ENCODE measurements around the gene FOXO6.

The FOXO6 gene

DNA sequence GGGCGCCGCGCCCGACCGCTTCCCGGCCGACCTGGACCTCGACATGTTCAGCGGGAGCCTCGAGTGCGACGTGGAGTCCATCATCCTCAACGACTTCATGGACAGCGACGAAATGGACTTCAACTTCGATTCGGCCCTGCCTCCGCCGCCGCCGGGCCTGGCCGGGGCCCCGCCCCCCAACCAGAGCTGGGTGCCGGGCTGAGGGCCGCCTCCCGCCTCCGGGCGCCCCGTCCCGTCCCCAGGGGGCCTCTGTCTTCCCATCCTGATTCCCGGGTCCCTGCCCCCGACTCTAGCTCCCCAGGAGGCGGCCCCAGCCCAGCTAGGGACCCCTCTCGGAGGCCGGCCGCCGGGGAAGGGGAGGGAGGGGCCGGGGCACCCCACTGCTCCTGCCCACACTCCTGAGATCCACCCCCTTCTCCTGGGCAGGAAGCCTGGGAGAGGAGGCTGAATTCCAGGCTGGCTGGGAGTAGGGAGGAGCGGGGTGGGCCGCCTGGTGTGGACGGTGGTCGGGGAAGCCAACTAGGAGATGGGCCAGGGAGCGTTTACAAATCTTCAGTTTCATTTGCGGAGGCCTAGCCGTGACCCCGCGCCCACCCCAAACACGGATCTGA is 21.4 kb downstream of the FOXO6 start:
- no peak for DNase-seq (ENCODE audit: low read depth in 1 of 2, low spot score in 1 of 2)

DNA sequence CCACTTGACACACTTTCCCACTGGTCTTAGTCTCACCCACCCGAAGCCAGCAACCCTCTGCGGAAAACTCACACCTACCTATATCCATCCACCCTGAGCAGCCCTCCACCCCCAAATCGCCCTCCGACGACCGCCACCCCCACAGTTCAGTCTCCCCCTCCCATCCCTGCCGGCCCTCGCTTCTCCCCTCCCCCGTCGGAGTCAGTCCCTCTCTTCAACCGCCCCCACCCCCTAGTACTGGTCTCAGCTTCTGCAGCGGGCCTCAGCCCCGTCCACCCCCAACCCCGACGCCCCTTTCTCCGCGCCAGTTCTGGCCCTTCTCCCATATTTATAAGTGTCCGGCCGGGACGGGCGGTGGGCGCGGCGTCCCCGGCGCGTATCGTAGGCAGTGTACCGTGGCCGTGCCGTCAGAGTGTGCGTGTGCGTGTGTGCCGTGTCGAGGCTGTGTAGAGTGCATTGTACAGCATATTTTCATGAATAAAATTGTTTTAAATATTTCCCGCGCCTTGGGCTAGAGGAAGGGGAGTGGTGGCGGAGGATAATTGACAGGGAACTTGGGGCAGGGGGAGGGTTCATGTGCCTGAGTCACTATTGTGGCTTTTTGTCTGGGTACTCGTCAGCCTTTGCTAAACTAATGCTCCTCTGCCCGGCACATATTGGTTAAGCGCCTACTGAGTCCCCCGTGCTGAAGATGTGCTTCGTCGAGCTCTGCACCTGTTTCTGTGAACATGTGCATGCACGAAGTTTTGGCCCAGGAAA is 22.0 kb downstream of the FOXO6 start:
- DNase-seq (ENCODE audit: low read depth in 1 of 2, low spot score in 1 of 2), result peak in 1 of 2 donors; percentile 23

DNA sequence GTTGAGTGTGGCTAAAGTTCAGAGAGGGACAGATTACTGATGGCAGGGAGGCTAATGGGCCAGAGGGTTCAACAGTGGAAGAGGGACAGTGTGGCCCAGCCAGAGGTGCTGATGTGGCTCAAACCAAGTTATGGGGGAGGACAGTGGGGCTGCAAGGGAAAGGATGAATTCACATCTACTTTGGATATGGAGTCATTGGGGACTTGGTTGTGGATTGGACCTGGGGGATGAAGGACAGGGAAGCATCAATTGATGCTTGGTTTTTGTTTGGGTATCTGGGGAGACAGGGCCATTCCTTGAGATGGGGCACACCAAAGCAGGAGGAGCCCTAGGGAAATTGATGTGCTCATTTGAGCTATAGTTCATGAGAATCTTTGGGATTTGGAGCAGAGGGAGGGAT is 23.3 kb downstream of the FOXO6 start:
- DNase-seq (ENCODE audit: low read depth in 1 of 2, low spot score in 1 of 2), result no peak

DNA sequence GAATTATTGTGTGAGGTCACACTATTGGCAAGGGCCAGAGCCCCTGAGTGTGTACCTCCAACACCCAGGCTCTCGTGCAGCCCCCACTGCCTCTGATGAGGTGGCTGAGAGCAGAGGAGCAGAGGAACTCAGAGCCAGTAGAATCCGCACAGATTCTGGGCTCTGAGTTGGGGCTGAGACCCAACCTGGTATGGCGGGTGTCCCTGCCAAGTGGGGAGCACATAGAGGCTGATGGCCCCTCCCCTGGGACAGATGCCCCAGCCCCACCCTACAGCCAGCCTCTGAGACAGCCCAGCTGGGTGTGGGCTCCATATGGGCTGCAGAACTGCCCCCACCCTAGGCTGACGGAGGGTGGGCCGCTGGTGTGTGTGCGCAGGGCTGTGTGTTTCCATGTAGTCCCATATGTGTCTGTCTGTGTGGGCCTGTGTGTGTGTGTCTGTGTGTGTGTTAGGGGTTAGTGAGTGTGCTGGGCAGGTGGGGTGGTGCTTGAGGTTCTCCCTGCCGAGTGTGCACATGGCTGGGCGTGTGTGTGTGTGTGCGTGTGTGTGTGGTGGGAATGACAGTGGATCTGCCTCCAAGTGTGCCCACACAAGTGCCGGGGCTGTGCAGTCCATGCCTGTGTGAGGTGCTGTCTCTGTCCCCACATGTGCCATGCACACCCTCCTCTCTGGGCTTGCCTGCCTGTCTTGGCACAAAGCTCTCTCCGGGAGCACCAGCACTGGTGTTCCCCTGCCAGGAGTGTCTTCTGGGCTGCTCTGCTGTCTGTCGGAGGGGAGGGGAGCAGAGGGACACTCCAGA is 24.4 kb downstream of the FOXO6 start:
- no peak for DNase-seq (ENCODE audit: low read depth in 1 of 2, low spot score in 1 of 2)

DNA sequence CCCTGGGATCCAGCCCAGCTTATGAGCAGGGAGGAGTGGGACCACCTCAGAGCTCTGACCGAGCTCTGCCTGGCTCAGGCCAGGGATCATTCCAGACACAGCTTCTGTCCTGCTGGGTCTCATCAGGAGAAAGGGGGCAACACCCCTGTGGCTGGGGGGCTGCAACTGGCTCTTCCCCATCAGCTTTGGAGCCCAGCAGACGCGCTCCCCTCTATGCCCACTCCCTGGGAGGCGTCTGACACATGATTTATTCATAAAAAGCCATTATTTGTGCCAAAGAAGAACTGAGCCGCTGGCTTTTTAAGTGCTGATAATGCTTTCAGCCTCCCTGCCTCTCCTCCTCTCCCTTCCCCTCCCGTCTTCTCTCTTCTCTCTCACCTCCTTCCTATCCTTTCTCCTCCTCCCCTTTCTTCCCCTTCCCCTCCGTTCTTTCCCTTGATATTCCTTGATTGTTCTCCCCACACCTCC is 25.0 kb downstream of the FOXO6 start:
- no peak for DNase-seq (ENCODE audit: low read depth in 1 of 2, low spot score in 1 of 2)

DNA sequence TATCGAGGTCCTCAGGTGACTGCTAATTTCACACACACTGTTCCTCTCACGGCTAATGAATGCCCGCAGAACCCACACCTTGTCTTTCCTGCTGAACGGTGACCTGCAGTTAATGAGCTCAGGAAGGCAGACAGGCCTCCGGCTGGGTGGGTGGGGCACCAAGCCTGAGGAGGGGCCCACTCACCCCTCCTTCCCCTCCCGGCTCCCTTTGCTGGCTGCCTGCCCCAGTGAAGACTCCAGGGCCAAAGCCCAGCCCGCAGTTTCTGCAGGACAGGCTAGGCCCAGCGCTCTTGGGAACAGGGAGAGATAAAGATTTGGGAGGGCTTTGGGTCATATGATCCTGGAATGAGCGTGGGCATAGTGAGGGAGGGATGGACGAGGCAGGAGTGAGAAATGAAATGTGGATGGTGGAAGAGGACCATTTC is 26.4 kb downstream of the FOXO6 start:
- no peak for DNase-seq (ENCODE audit: low read depth in 1 of 2, low spot score in 1 of 2)

DNA sequence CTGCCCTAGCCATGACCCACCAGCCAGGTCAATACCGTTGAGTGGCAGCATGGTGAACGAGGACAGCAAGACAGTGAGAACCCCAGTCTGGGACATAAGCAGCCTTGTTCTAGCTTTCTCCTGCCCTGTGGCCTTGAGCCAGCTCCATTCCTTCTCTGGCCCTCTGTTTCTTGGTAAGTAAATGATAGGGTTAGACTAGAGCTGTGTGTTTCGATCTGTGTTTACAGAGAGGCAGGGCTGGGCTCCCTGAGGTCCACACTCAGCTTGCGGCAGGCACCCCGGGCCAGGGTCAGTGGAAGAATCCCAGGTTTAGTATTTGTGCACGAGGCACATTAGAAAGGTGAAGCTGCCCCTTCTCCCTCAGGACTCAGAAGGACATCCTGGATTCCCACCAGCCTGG is 27.3 kb downstream of the FOXO6 start:
- no peak for DNase-seq (ENCODE audit: low read depth in 1 of 2, low spot score in 1 of 2)

DNA sequence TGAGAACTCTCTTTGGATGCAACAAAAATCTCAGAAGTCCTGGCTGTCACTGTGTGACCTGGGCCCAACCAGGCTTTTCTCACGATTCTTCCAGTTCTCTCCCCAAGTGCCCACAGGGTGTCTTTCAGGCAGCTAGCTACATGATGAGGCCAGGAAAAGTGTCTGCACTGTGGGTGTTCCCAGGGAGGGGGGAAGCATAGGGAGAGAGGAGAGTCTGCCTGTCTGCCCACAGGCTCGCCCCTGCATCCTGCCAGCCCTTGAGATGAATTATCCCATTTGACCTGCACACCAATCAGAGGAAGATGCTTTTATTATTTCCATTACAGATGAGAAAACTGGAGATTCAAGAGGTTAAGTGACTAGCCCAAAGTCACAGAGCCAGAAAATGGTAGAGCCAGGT is 27.8 kb downstream of the FOXO6 start:
- no peak for DNase-seq (ENCODE audit: low read depth in 1 of 2, low spot score in 1 of 2)

DNA sequence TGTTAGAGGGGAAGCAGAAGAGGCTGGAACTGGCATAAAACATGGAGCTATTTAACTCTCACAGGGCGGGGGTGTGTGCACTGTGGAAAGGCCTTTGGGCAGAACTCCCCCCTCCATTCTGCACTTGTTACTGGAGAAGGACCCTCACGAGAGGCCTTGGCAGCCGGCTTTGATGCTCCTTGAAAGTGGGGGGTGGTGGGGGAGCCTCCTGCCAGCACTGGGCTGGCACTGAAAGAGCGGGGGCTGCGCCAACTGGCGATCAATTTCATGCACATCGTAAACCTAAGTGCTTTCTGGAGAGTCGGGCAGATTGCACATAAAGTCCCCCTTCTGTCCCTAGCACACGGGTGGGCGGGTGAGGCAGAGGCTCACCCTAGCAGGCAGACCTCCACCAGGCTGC is 28.9 kb downstream of the FOXO6 start:
- no peak for DNase-seq (ENCODE audit: low read depth in 1 of 2, low spot score in 1 of 2)

DNA sequence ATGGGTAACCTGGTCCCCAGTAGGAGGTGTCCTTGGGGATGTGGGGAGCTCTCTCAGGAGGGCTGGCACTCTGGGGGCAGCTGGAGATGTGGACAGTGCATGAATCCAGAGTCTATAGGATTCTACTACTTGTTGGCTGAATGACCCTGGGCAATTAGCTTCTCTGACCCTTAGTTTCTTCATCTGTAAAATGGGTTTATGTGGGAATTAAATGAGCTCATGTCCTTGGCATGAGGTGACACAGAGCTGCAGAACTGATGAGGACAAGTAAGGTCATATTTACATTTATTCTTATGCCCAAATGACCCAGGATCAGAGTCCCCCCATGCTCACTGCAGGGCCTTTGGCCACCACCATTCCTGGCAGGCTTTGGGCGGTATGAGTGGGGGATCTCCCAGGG is 29.3 kb downstream of the FOXO6 start:
- DNase-seq (ENCODE audit: low read depth in 1 of 2, low spot score in 1 of 2), result no peak

DNA sequence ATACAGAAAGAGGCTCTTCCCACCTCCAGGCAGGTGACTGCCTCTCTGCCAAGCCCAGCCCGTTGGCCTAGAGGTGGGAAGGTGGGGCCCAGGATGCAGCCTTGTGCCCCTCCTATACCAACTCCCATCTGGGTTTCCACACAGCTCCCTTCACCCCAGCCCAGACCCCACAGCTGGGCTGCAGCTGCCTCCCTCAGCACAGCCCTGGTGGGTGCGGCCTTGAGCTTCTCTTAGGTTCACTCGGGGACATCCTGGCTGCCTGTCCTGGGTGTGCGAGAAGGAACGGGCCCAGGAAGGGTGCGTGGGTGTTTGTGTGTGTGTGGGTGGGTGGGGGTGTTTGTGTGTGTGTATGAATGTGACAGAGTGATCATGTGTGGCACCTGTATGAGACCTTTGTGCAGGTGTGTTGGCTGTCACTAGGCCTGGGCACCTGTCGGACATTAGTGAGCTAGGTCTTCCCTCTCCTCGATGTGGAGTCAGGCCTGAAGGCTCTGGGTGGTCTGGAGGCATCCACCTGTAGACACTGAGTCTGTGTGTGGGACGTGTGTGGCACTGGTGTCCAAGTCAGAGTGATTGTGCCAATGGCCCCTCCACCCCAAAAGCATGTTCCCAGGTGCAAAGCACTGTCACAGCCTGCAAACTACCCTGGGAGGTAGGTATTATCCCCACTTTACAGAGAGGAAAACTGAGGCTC is 30.7 kb downstream of the FOXO6 start:
- no peak for DNase-seq (ENCODE audit: low read depth in 1 of 2, low spot score in 1 of 2)

DNA sequence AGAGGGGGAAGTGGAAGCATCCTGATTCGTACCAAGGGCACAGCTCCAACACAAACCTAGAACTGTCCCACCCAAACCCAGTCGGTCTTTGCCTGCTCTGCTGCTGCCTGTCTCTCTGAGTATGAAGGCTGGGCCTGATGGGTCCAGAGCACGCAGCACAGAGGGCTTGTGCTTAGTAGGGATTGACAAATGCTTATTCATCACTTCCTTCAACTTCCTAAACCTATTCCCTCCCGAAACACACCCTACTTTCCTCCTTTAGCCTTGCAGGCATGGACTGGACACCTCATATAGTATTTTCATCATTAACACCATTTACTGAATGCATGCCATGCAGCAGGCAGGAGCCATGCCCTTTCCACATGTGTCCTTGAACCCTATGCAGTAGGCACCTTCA is 31.3 kb downstream of the FOXO6 start:
- DNase-seq (ENCODE audit: low read depth in 1 of 2, low spot score in 1 of 2), result no peak

DNA sequence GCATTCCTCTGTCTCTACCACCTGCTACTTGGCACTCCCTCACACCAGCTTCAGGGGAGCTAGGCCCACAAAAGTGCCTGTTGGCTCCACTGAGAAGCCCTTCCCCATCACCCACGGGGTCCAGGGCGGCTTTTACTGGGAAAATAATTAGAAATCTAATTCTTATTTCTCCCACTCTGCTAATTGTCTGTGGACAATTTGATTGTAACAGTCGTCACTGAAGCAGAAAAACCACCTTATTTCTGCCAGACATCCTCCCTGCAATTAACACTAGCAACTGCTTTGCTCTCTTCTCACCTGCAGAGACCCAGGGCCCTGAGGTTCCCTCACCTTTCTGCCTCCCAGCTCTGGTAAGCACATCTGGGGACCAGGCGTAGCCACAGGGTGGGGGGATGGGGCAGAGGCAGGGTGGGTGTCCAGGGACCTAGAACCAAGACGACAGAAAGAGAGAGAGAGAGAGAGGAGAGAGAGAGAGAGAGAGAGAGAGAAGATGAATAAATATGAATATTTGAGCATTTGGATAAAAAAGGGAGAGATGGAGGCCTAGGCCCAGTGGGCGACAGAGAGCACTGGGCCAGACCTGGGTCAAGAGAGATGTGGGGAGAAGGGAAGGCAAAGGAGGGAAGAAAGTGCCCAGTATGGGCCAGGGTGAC is 32.6 kb downstream of the FOXO6 start:
- no peak for DNase-seq (ENCODE audit: low read depth in 1 of 2, low spot score in 1 of 2)

DNA sequence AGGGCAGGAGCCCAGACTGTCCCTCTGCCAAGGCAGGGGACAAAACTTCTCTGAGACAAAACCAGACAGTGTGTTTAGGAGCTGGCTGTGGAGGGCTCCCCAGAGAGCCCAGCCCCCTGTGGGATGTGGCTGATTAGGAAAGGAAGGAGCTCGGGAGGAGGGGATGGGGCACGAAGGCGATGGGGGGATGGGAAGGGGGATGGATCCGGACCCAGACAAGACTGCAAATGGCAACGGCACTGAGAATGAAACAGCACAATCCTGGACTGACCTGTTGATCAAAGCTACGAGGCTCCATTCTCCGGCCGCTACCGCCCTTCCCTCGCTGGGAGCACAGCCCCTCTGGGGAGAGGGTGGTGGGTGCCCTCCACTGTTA is 33.1 kb downstream of the FOXO6 start:
- DNase-seq (ENCODE audit: low read depth in 1 of 2, low spot score in 1 of 2), result no peak

DNA sequence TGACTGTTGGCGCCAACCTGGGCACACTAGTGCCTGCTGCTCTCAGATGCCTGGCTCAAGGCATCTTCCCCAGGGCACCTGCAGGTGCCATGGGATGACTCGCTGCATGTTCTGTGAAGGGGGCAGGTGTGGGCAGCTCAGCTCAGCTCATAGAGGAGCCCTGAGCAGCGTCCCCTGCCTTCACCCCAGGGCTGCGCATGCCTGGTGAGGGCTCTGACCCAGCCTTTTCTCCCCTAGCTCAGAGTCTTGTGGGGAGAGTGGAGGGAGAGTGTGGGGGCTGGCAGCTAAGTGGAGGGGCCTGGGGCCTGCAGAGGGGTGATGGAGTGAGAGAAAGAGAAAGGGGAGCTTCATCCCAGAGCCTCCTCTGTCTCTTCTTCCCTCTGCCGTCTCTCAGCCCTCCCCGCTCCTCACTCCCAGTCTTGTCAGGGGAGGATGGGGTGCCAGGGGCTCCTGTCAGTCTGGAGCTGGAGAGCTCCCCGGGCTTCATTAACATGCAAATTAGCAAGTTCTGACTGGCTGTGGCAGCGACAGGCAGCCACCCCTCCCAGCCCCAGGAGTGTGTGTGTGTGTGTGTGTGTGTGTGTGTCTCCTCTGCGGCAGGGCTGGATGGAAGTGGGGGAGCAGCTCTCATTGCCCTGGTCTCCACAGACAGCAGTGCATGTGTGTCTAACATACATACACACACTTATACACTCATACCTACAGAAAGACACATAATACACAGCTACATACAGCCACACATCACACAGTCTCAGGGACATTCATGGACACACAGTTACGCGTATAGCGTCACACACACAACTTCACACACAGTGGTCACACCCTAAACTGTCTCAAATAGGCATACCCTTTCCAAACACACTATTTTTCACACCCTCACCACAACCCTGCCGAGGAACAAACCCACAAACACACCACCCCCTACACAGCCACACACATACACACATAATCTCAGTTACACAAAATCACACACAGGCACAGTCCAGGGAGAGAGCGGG is 34.0 kb downstream of the FOXO6 start:
- no peak for DNase-seq (ENCODE audit: low read depth in 1 of 2, low spot score in 1 of 2)

DNA sequence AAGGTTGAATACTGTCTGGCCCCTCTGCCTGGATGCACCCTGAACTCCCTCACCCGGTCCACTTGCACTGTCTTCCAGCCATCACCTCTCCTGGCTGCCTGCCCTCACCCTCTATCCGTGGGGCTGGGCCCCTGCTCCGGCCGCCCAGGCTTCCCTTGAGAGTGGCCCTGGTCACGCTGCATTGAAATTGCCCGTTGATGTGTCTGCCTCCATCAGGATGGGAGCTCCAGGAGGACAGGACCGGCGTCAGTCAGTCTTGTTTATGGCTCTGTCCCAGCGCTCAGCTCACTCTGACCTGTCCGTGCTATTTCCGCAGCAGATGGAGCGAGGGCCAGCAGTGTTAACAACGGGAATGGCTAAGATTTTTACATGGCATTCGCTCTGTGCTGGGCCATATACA is 34.9 kb downstream of the FOXO6 start:
- DNase-seq (ENCODE audit: low read depth in 1 of 2, low spot score in 1 of 2), result no peak

DNA sequence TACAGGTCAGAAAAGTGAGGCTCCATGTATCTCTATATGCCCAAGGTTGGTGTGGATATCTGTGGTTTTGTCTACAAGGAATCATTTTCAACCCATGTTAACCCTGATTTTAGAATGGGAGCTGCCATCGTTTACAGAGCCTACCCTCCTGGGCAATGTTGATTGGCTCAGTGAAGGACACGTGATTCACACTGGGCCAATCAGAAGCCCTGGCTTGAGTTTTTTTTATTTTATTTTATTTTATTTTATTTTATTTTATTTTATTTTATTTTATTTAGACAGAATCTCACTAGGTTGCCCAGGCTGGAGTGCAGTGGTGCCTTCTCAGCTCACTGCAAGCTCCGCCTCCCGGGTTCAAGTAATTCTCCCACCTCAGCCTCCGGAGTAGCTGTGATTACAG is 35.8 kb downstream of the FOXO6 start:
- no peak for DNase-seq (ENCODE audit: low read depth in 1 of 2, low spot score in 1 of 2)

DNA sequence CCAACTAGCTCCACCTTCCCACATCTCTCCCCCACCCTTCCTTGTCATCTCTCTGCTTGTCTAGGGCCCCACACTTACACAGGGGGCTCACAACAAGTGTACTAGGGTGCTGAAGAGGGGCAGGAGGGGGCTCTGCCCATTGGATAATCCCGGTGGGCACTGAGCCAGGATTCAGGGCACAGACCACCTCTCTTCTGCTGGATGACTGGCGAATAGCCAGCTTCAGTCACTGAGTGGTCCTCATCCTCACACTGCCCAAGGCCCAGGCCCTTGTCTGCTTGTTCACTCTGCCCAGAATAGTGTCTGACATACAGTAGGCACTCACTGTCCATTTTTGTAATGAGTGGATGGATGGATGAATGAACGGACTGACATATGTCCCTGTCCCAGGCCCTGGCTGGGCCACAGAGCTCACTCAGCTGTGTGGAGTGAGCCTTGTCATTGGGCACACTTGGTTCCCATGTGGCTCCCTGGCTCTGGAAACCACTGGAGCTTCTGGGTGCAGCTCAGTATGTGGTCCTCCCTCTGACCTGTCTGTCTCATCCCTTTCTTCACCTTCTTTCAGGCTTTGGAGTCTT is 36.6 kb downstream of the FOXO6 start:
- DNase-seq (ENCODE audit: low read depth in 1 of 2, low spot score in 1 of 2), result no peak

DNA sequence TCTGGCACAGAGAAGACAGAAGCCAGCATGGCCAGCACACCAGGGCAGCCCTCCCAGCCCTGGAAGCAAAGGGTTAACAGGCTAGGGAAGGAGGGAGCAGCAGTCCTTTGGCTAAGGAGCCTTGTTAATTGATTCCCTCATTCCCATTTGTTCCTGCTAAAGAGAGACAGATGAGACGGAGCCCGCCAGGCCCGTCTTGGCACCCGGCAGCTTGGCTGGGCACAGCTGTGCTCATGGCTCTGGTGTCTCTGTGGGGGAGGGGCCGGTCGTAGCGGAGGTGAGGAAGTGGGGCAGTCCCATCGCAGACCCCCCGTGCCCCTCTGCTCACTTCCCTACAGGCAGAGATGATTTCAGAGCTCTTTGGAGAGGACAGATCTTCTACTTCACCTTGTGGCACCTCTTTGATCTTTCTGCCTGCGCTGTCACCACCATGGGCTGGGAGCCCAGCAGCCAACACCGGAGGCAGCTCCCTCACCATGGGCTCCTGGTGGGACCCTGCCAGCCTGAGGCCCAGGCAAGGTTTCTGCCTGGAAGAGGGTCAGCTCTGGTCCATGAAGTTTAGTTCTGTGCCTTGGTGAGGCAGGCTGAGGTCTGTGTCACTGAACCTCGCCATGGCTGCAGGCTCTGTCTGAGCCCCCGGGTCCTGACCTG is 38.0 kb downstream of the FOXO6 start:
- DNase-seq (ENCODE audit: low read depth in 1 of 2, low spot score in 1 of 2), result no peak

Measured in activated T-helper 1 cell treated with anti-CD3 and anti-CD28 coated beads, Interleukin-2, amount 50 U/mL, for 16 hours (primary cell).